Activated CD4-positive, alpha-beta T cell treated with anti-CD3 and anti-CD28 coated beads, Interleukin-2, amount 10 ng/mL, durations not matched to agents 24 days and 14 days (primary cell): ENCODE measurements around the gene SCNN1B. TPM values are rescaled to one million over a fixed set of nuclear protein-coding genes. Genes with fewer than 3 reads are reported as not detected.
A peak's percentile ranks its signal among the peaks of the same experiment; 100 is the strongest.

Experiments used
- DNase-seq: peaks from one replicate; pipeline ENCODE4 v3.0.0; 2022
- H3K27ac Mint-ChIP-seq: one replicate; pipeline ENCODE4 v1.8.0; 2022; ENCODE audit warnings: mild to moderate bottlenecking, mixed read lengths
- H3K27me3 Mint-ChIP-seq: one replicate; pipeline ENCODE4 v1.8.0; 2022; ENCODE audit warnings: mixed read lengths
- H3K36me3 Mint-ChIP-seq: one replicate; pipeline ENCODE4 v1.8.0; 2022; ENCODE audit warnings: low read depth, mild to moderate bottlenecking, mixed read lengths
- H3K4me1 Mint-ChIP-seq: one replicate; pipeline ENCODE4 v1.8.0; 2021; ENCODE audit warnings: mixed read lengths
- H3K4me3 Mint-ChIP-seq: one replicate; pipeline ENCODE4 v1.8.0; 2022; ENCODE audit warnings: mild to moderate bottlenecking, moderate library complexity, mixed read lengths
- H3K9me3 Mint-ChIP-seq: one replicate; pipeline ENCODE4 v1.8.0; 2021; ENCODE audit warnings: mixed read lengths
- intact Hi-C: fragments of 100-400 bp; cut with micrococcal nuclease; formaldehyde crosslinking; loops from one replicate; pipeline ENCODE4 v1.15.1; 2023
- total RNA-seq: library from RNA; stranded (reverse); gene quantifications from 2 replicates; pipeline ENCODE4 v1.2.3, GENCODE V29; 2022

The SCNN1B gene
- total RNA-seq, 1 donor from 2014 or later: not detected

- Mint-ChIP-seq H3K36me3 (no peaks in the 10 kb centered on the region), H3K4me3 (no peak overlapping the region)
- intact Hi-C loops: no loop called here
Observed at GRCh38 chr16:23278031-23278430, 24.1 kb upstream of the SCNN1B start.

GRCh38 chr16:23279721-23280153 lies 22.4 kb upstream of the SCNN1B start:
- intact Hi-C loops: no loop called here
- Mint-ChIP-seq H3K4me1 (no peaks in the 10 kb centered on the region), H3K27me3 (peaks cover 12% of the 10 kb centered on the region), H3K27ac (no peak overlapping the region), H3K36me3 (no peaks in the 10 kb centered on the region), H3K4me3 (no peak overlapping the region), H3K9me3 (no peaks in the 10 kb centered on the region)
- no peak for DNase-seq

More at GRCh38 chr16:23278031-23278430, 24.1 kb upstream of the SCNN1B start:
- no peaks in the 10 kb centered on the region for H3K9me3 Mint-ChIP-seq
- H3K27me3 Mint-ChIP-seq: peaks cover 12% of the 10 kb centered on the region
- H3K27ac Mint-ChIP-seq: no peak overlapping the region
- H3K4me1 Mint-ChIP-seq: no peaks in the 10 kb centered on the region
- DNase-seq: no peak

- no peak for DNase-seq
- no peaks in the 10 kb centered on the region for H3K36me3 Mint-ChIP-seq
- intact Hi-C loops: no loop called here
- no peaks in the 10 kb centered on the region for H3K9me3 Mint-ChIP-seq
- no peak overlapping the region for H3K27ac Mint-ChIP-seq
- H3K4me1 Mint-ChIP-seq: no peaks in the 10 kb centered on the region
- H3K4me3 Mint-ChIP-seq: no peak overlapping the region
- peaks cover 12% of the 10 kb centered on the region for H3K27me3 Mint-ChIP-seq
Observed at GRCh38 chr16:23280483-23280967, 21.6 kb upstream of the SCNN1B start.

GRCh38 chr16:23282568-23282967 lies 19.5 kb upstream of the SCNN1B start:
- no peaks in the 10 kb centered on the region for H3K36me3 Mint-ChIP-seq
- H3K4me1 Mint-ChIP-seq: no peaks in the 10 kb centered on the region
- intact Hi-C loops: no loop called here
- DNase-seq: no peak
- no peaks in the 10 kb centered on the region for H3K9me3 Mint-ChIP-seq
- peaks cover 12% of the 10 kb centered on the region for H3K27me3 Mint-ChIP-seq
- no peak overlapping the region for H3K27ac Mint-ChIP-seq
- H3K4me3 Mint-ChIP-seq: no peak overlapping the region

GRCh38 chr16:23283571-23283970 lies 18.5 kb upstream of the SCNN1B start:
- no peak for DNase-seq
- H3K4me1 Mint-ChIP-seq: no peaks in the 10 kb centered on the region
- no peaks in the 10 kb centered on the region for H3K9me3 Mint-ChIP-seq
- H3K36me3 Mint-ChIP-seq: no peaks in the 10 kb centered on the region
- no peak overlapping the region for H3K27ac Mint-ChIP-seq
- H3K4me3 Mint-ChIP-seq: no peak overlapping the region
- intact Hi-C loops: no loop called here
- H3K27me3 Mint-ChIP-seq: peaks cover 7% of the 10 kb centered on the region

GRCh38 chr16:23284584-23284983 lies 17.5 kb upstream of the SCNN1B start:
- intact Hi-C loops: no loop called here

GRCh38 chr16:23286131-23286532 lies 16.0 kb upstream of the SCNN1B start:
- Mint-ChIP-seq H3K27ac (no peak overlapping the region), H3K9me3 (no peaks in the 10 kb centered on the region), H3K4me3 (no peak overlapping the region), H3K27me3 (peaks cover 3% of the 10 kb centered on the region), H3K4me1 (peaks cover 2% of the 10 kb centered on the region), H3K36me3 (no peaks in the 10 kb centered on the region)
- intact Hi-C loops: no loop called here
- DNase-seq: no peak

More at GRCh38 chr16:23284584-23284983, 17.5 kb upstream of the SCNN1B start:
- Mint-ChIP-seq H3K36me3 (no peaks in the 10 kb centered on the region), H3K27me3 (peaks cover 3% of the 10 kb centered on the region), H3K9me3 (no peaks in the 10 kb centered on the region), H3K4me1 (peaks cover 2% of the 10 kb centered on the region), H3K4me3 (no peak overlapping the region), H3K27ac (no peak overlapping the region)
- DNase-seq: no peak

GRCh38 chr16:23288209-23288608 lies 13.9 kb upstream of the SCNN1B start:
- H3K36me3 Mint-ChIP-seq: no peaks in the 10 kb centered on the region
- intact Hi-C loops: no loop called here
- H3K27ac Mint-ChIP-seq: no peak overlapping the region

GRCh38 chr16:23288726-23289512 lies 13.2 kb upstream of the SCNN1B start:
- Mint-ChIP-seq H3K4me1 (peaks cover 4% of the 10 kb centered on the region), H3K36me3 (no peaks in the 10 kb centered on the region), H3K4me3 (no peak overlapping the region), H3K9me3 (no peaks in the 10 kb centered on the region), H3K27ac (no peak overlapping the region), H3K27me3 (peaks cover 2% of the 10 kb centered on the region)
- intact Hi-C loops: no loop called here
- DNase-seq: peak; percentile 54

More at GRCh38 chr16:23288209-23288608, 13.9 kb upstream of the SCNN1B start:
- Mint-ChIP-seq H3K4me1 (peaks cover 2% of the 10 kb centered on the region), H3K4me3 (no peak overlapping the region), H3K27me3 (no peaks in the 10 kb centered on the region), H3K9me3 (no peaks in the 10 kb centered on the region)
- DNase-seq: no peak

- no peak for DNase-seq
- Mint-ChIP-seq H3K9me3 (no peaks in the 10 kb centered on the region), H3K36me3 (no peaks in the 10 kb centered on the region), H3K27ac (no peak overlapping the region), H3K4me3 (no peak overlapping the region), H3K27me3 (peaks cover 2% of the 10 kb centered on the region), H3K4me1 (peaks cover 4% of the 10 kb centered on the region)
- intact Hi-C loops: no loop called here
Observed at GRCh38 chr16:23290189-23291062, 11.7 kb upstream of the SCNN1B start.

- Mint-ChIP-seq H3K9me3 (no peaks in the 10 kb centered on the region), H3K27ac (no peak overlapping the region)
Observed at GRCh38 chr16:23293016-23293415, 9.1 kb upstream of the SCNN1B start.

GRCh38 chr16:23294260-23294659 lies 7.8 kb upstream of the SCNN1B start:
- H3K4me3 Mint-ChIP-seq: no peak overlapping the region
- intact Hi-C loops: no loop called here
- H3K27me3 Mint-ChIP-seq: peaks cover 7% of the 10 kb centered on the region
- H3K4me1 Mint-ChIP-seq: peaks cover 3% of the 10 kb centered on the region
- H3K27ac Mint-ChIP-seq: no peak overlapping the region
- H3K9me3 Mint-ChIP-seq: no peaks in the 10 kb centered on the region
- H3K36me3 Mint-ChIP-seq: no peaks in the 10 kb centered on the region
- DNase-seq: no peak

More at GRCh38 chr16:23293016-23293415, 9.1 kb upstream of the SCNN1B start:
- Mint-ChIP-seq H3K36me3 (no peaks in the 10 kb centered on the region), H3K27me3 (peaks cover 7% of the 10 kb centered on the region), H3K4me3 (no peak overlapping the region), H3K4me1 (peaks cover 4% of the 10 kb centered on the region)
- DNase-seq: no peak
- intact Hi-C loops: no loop called here

GRCh38 chr16:23296994-23297393 lies 5.1 kb upstream of the SCNN1B start:
- Mint-ChIP-seq H3K27me3 (peaks cover 22% of the 10 kb centered on the region), H3K4me3 (no peak overlapping the region), H3K27ac (no peak overlapping the region), H3K9me3 (no peaks in the 10 kb centered on the region), H3K36me3 (no peaks in the 10 kb centered on the region), H3K4me1 (peaks cover 4% of the 10 kb centered on the region)
- intact Hi-C loops: no loop called here
- peak; percentile 56 for DNase-seq
